Body of pancreas (tissue), 4 donors: ENCODE data around the gene MRFAP1L1. TPM values are rescaled to one million over a fixed set of nuclear protein-coding genes. Genes with fewer than 3 reads are reported as not detected.

Source experiments
- ATAC-seq: fragments of 150-250 bp; one replicate; pipeline ENCODE4 v1.9.1; 2016
- DNase-seq, 4 donors: peaks; one replicate each; pipeline ENCODE4 v3.0.0-alpha.2; 2019
- H3K27ac ChIP-seq, 4 donors: fragments of 200-600 bp; sonication (generic); 1 replicate in 3 of 4; 2 replicates in 1 of 4; pipeline versions ENCODE4 v1.5.1 to v1.6.1; 2016 to 2019; ENCODE audit warnings: mild to moderate bottlenecking in 1 of 4, mixed read lengths in 1 of 4, moderate library complexity in 1 of 4
- H3K27me3 ChIP-seq, 2 donors: fragments of 200-600 bp; sonication (generic); one replicate each; pipeline ENCODE4 v1.6.0; 2016; ENCODE audit warnings: mild to moderate bottlenecking in 1 of 2
- H3K36me3 ChIP-seq, 2 donors: fragments of 200-600 bp; sonication (generic); replicated peaks in 1 of 2; 2 replicates each; pipeline ENCODE4 v1.5.1; 2016; ENCODE audit warnings: low read depth in 2 of 2; ENCODE audit not compliant: insufficient read depth in 1 of 2
- H3K4me1 ChIP-seq: fragments of 200-600 bp; sonication (generic); one replicate; pipeline ENCODE4 v1.6.0; 2016
- H3K4me3 ChIP-seq, 2 donors: fragments of 200-600 bp; sonication (generic); 1 replicate in 1 of 2; 2 replicates in 1 of 2; pipeline ENCODE4 v1.5.1; 2016 to 2019
- H3K9me3 ChIP-seq, 3 donors: fragments of 200-600 bp; sonication (generic); 1 replicate in 2 of 3; 2 replicates in 1 of 3; pipeline ENCODE4 v1.5.1; 2016
- CTCF ChIP-seq, 7 experiments: fragments of 450-650 bp in 4 of 7; fragments of 200-600 bp in 3 of 7; sonication (generic) in 3 of 7; IDR thresholded peaks; one replicate each; pipeline ENCODE4 v1.5.1; 2016 to 2019; ENCODE audit warnings: antibody characterized with exemption in 7 of 7
- POLR2A ChIP-seq, 3 donors: fragments of 450-650 bp; IDR thresholded peaks; one replicate each; pipeline ENCODE4 v1.6.1; 2016; ENCODE audit warnings: antibody characterized with exemption in 3 of 3, mild to moderate bottlenecking in 2 of 3
- WGBS, 2 donors: methylation state at CpG; one replicate each; pipeline ENCODE4 v1.1.5; 2017; 5-methylcytosine and 5-hydroxymethylcytosine counted together
- intact Hi-C: fragments of 100-400 bp; cut with DNase I; formaldehyde crosslinking; loops from one replicate; pipeline ENCODE4 v1.15.1; 2023
- total RNA-seq, 2 donors: library from RNA; depleted of rRNA; stranded (reverse); fragments of >200 nt; gene quantifications; one replicate each; pipeline ENCODE4 v1.1.0, GENCODE V29; 2016

MRFAP1L1 gene
- total RNA-seq, 2 donors from 2014 or later: 34.3 to 44.1 TPM

GRCh38 chr4:6750286-6751221 is 40.9 kb upstream of the MRFAP1L1 start:
- no peaks in the 10 kb centered on the region for H3K36me3 ChIP-seq
- 68 to 74% methylated on average over 7 to 21 of the region's 23 CpGs for WGBS, 2 donors
- H3K9me3 ChIP-seq: no peaks in the 10 kb centered on the region
- no peak overlapping the region for H3K27ac ChIP-seq
- peaks cover 36% of the 10 kb centered on the region for H3K4me1 ChIP-seq
- H3K4me3 ChIP-seq: no peak overlapping the region
- DNase-seq (no peak), ATAC-seq (no peak)
- intact Hi-C loops: no loop called here
- no peak for TF ChIP-seq POLR2A (IDR thresholded peaks at IDR 0.05)
- no peak for TF ChIP-seq CTCF (IDR thresholded peaks at IDR 0.05)
- H3K27me3 ChIP-seq: no peaks in the 10 kb centered on the region

- H3K27me3 ChIP-seq: no peaks in the 10 kb centered on the region
- 47 to 55% methylated on average over 13 to 25 of the region's 25 CpGs for WGBS, 2 donors
- TF ChIP-seq POLR2A (IDR thresholded peaks at IDR 0.05) (peak in 2 of 3 donors; percentile 36), CTCF (IDR thresholded peaks at IDR 0.05) (no peak)
- ATAC-seq: peak; percentile 45
- H3K4me3 ChIP-seq: no peak overlapping the region
- H3K36me3 ChIP-seq: no peaks in the 10 kb centered on the region
- peak; percentile 56 to 78 (median 66) for DNase-seq
- peaks cover 36% of the 10 kb centered on the region for H3K4me1 ChIP-seq
- intact Hi-C loops: no loop called here
- H3K9me3 ChIP-seq: no peaks in the 10 kb centered on the region
- peak overlapping the region; percentile 47 to 85 (median 73) for H3K27ac ChIP-seq
Observed at GRCh38 chr4:6749340-6750171, 39.9 kb upstream of the MRFAP1L1 start.

- Histone ChIP-seq H3K4me1 (peaks cover 36% of the 10 kb centered on the region), H3K27ac (peak overlapping the region in 3 of 4 donors; percentile 73 to 85 (median 82)), H3K4me3 (no peak overlapping the region), H3K36me3 (no peaks in the 10 kb centered on the region), H3K27me3 (no peaks in the 10 kb centered on the region), H3K9me3 (no peaks in the 10 kb centered on the region)
- 77 to 88% methylated on average over 5 to 9 of the region's 9 CpGs for WGBS, 2 donors
- intact Hi-C loops: no loop called here
- no peak for DNase-seq
- TF ChIP-seq POLR2A (IDR thresholded peaks at IDR 0.05) (no peak), CTCF (IDR thresholded peaks at IDR 0.05) (no peak)
- no peak for ATAC-seq
Observed at GRCh38 chr4:6748286-6748685, 38.6 kb upstream of the MRFAP1L1 start.

GRCh38 chr4:6747294-6748051 is 37.8 kb upstream of the MRFAP1L1 start:
- Histone ChIP-seq H3K4me3 (no peak overlapping the region), H3K4me1 (peaks cover 36% of the 10 kb centered on the region), H3K27ac (peak overlapping the region; percentile 68 to 85 (median 78)), H3K27me3 (no peaks in the 10 kb centered on the region), H3K36me3 (no peaks in the 10 kb centered on the region), H3K9me3 (no peaks in the 10 kb centered on the region)
- intact Hi-C loops: no loop called here
- WGBS, 2 donors: 18 to 42% methylated on average over 5 to 11 of the region's 11 CpGs
- ATAC-seq (peak; percentile 76), DNase-seq (peak; percentile 68 to 83 (median 82))
- peak; percentile 16 to 66 (median 64) for TF ChIP-seq POLR2A (IDR thresholded peaks at IDR 0.05)
- TF ChIP-seq CTCF (IDR thresholded peaks at IDR 0.05): no peak
